H1 (cell line): ENCODE results near the gene TRAIP. TPM values are rescaled to one million over a fixed set of nuclear protein-coding genes. Genes with fewer than 3 reads are reported as not detected.

Experiments
- CTCF ChIA-PET: fragments of 300-600 bp; sonication (Branson Sonifier 250); formaldehyde crosslinking; loops from one replicate; lab custom pipeline; 2021; ENCODE audit not compliant: partially characterized antibody; lab: Charles Lee
- POLR2A ChIA-PET: fragments of 300-600 bp; sonication (Branson Sonifier 250); formaldehyde crosslinking; loops from one replicate; lab custom pipeline; 2021; ENCODE audit warnings: inconsistent platforms; ENCODE audit not compliant: partially characterized antibody; lab: Charles Lee
- DNase-seq, 2 experiments: peaks; one replicate each; pipeline versions ENCODE4 v3.0.0 to v3.0.0-alpha.2; 2010 to 2022; ENCODE audit warnings: low spot score in 2 of 2, low read depth in 1 of 2, mixed read lengths in 1 of 2
- FAIRE-seq: peaks from 2 replicates; lab custom pipeline; 2011; peaks lifted over from hg19 to GRCh38; lab: Jason Lieb, UNC
- H2AFZ ChIP-seq: 2 replicates; pipeline ENCODE4 v1.8.1; 2012; ENCODE audit warnings: low read length, inconsistent platforms
- H2AK5ac ChIP-seq: 2 replicates; pipeline ENCODE4 v1.6.1; 2013; ENCODE audit warnings: low read depth, low read length
- H2BK120ac ChIP-seq: replicated peaks from 2 replicates; pipeline ENCODE3; 2013; ENCODE audit warnings: low read depth, low read length, inconsistent platforms
- H2BK12ac ChIP-seq: 2 replicates; pipeline ENCODE4 v1.6.1; 2013; ENCODE audit warnings: low read depth, low read length
- H2BK15ac ChIP-seq: 2 replicates; pipeline ENCODE4 v1.6.1; 2013; ENCODE audit warnings: low read length
- H2BK20ac ChIP-seq: 2 replicates; pipeline ENCODE4 v1.6.1; 2013; ENCODE audit warnings: low read length
- H2BK5ac ChIP-seq: 2 replicates; pipeline ENCODE4 v1.6.1; 2013; ENCODE audit warnings: low read depth, low read length
- H3K14ac ChIP-seq: 2 replicates; pipeline ENCODE4 v1.6.1; 2013; ENCODE audit warnings: inconsistent platforms; ENCODE audit not compliant: insufficient read length
- H3K18ac ChIP-seq: 2 replicates; pipeline ENCODE4 v1.6.1; 2013; ENCODE audit warnings: low read length; ENCODE audit errors: extremely low read depth
- H3K23ac ChIP-seq: 2 replicates; pipeline ENCODE4 v1.6.1; 2013; ENCODE audit warnings: inconsistent platforms; ENCODE audit not compliant: insufficient read length
- H3K23me2 ChIP-seq: 2 replicates; pipeline ENCODE4 v1.6.1; 2013; ENCODE audit warnings: low read depth, low read length
- H3K27ac ChIP-seq: 2 replicates; pipeline ENCODE4 v1.6.1; 2011; ENCODE audit warnings: low read depth, low read length, inconsistent platforms
- H3K27me3 ChIP-seq, 4 experiments: replicated peaks in 1 of 4; 1 replicate in 1 of 4; 2 replicates in 3 of 4; pipeline versions ENCODE4 v1.6.1 to v1.8.1; 2011 to 2013; ENCODE audit warnings: low read length in 3 of 4, mild to moderate bottlenecking in 3 of 4, inconsistent platforms in 2 of 4, mixed read lengths in 2 of 4, moderate library complexity in 1 of 4; ENCODE audit not compliant: control insufficient read depth in 3 of 4, insufficient read depth in 3 of 4; ENCODE audit errors: extremely low read depth in 1 of 4
- H3K36me3 ChIP-seq, 4 experiments: 2 replicates each; pipeline versions ENCODE4 v1.6.1 to v1.8.1; 2011 to 2013; ENCODE audit warnings: mild to moderate bottlenecking in 4 of 4, low read length in 3 of 4, moderate library complexity in 2 of 4, control low read depth in 1 of 4, inconsistent platforms in 1 of 4; ENCODE audit not compliant: insufficient read depth in 4 of 4, control insufficient read depth in 2 of 4
- H3K4ac ChIP-seq: replicated peaks from 2 replicates; pipeline ENCODE3; 2013; ENCODE audit warnings: low read length, low read depth, mixed read lengths, inconsistent platforms; ENCODE audit not compliant: insufficient read length
- H3K4me1 ChIP-seq, 4 experiments: replicated peaks in 1 of 4; 1 replicate in 1 of 4; 2 replicates in 3 of 4; pipeline versions ENCODE4 v1.6.1 to v1.8.1; 2011 to 2013; ENCODE audit warnings: low read length in 3 of 4, inconsistent platforms in 2 of 4, mixed read lengths in 1 of 4; ENCODE audit not compliant: insufficient read depth in 4 of 4, control insufficient read depth in 3 of 4
- H3K4me2 ChIP-seq, 2 experiments: 2 replicates each; pipeline versions ENCODE4 v1.6.1 to v1.8.1; 2011 to 2013; ENCODE audit warnings: low read depth in 2 of 2, low read length in 2 of 2, control low read depth in 1 of 2, inconsistent platforms in 1 of 2, mild to moderate bottlenecking in 1 of 2; ENCODE audit not compliant: insufficient read depth in 1 of 2
- H3K4me3 ChIP-seq, 4 experiments: fragments of 200-600, 300-600 bp in 1 of 4; sonication (generic), shearing (Covaris generic), sonication (Bioruptor Twin) in 1 of 4; 2 replicates each; pipeline versions ENCODE4 v1.5.1 to v1.8.1; 2011 to 2016; ENCODE audit warnings: low read length in 4 of 4, low read depth in 3 of 4, control low read depth in 2 of 4, inconsistent platforms in 2 of 4, mild to moderate bottlenecking in 2 of 4, mixed read lengths in 1 of 4, moderate library complexity in 1 of 4; ENCODE audit not compliant: insufficient read depth in 2 of 4; ENCODE audit errors: extremely low read depth in 1 of 4
- H3K56ac ChIP-seq: replicated peaks from 2 replicates; pipeline ENCODE3; 2013; ENCODE audit warnings: low read depth, mild to moderate bottlenecking, mixed read lengths, low read length, inconsistent platforms; ENCODE audit not compliant: insufficient read length
- H3K79me1 ChIP-seq: 2 replicates; pipeline ENCODE4 v1.6.1; 2013; ENCODE audit warnings: low read depth, low read length, control low read depth
- H3K79me2 ChIP-seq, 2 experiments: 2 replicates each; pipeline versions ENCODE4 v1.6.1 to v1.8.1; 2012 to 2013; ENCODE audit warnings: low read length in 2 of 2, mild to moderate bottlenecking in 2 of 2, inconsistent platforms in 1 of 2; ENCODE audit not compliant: insufficient read depth in 2 of 2, control insufficient read depth in 1 of 2
- H3K9ac ChIP-seq, 4 experiments: replicated peaks in 1 of 4; 1 replicate in 1 of 4; 2 replicates in 3 of 4; pipeline versions ENCODE4 v1.6.1 to v1.8.1; 2011 to 2013; ENCODE audit warnings: low read depth in 3 of 4, low read length in 3 of 4, control low read depth in 2 of 4, mild to moderate bottlenecking in 2 of 4, moderate library complexity in 2 of 4, inconsistent platforms in 1 of 4; ENCODE audit errors: extremely low read depth in 1 of 4
- H3K9me3 ChIP-seq, 2 experiments: 2 replicates each; pipeline versions ENCODE4 v1.6.1 to v1.8.1; 2012 to 2013; ENCODE audit warnings: mild to moderate bottlenecking in 2 of 2, moderate library complexity in 2 of 2, control low read depth in 1 of 2, inconsistent platforms in 1 of 2, low read depth in 1 of 2, low read length in 1 of 2, mixed read lengths in 1 of 2; ENCODE audit not compliant: insufficient read depth in 2 of 2
- H4K20me1 ChIP-seq, 2 experiments: replicated peaks in 1 of 2; 2 replicates each; pipeline versions ENCODE3 to v1.8.1; 2011 to 2013; ENCODE audit warnings: inconsistent platforms in 2 of 2, low read length in 2 of 2, mild to moderate bottlenecking in 1 of 2; ENCODE audit not compliant: insufficient read depth in 2 of 2, control insufficient read depth in 1 of 2
- H4K5ac ChIP-seq: 2 replicates; pipeline ENCODE4 v1.6.1; 2013; ENCODE audit warnings: low read length, low read depth, mixed read lengths, inconsistent platforms; ENCODE audit not compliant: insufficient read length
- H4K8ac ChIP-seq: 2 replicates; pipeline ENCODE4 v1.8.0; 2013; ENCODE audit warnings: mild to moderate bottlenecking, moderate library complexity, low read length, inconsistent platforms; ENCODE audit not compliant: insufficient read depth; ENCODE audit errors: extremely low read depth
- H4K91ac ChIP-seq: replicated peaks from 2 replicates; pipeline ENCODE3; 2013; ENCODE audit warnings: low read length, mixed read lengths, inconsistent platforms; ENCODE audit not compliant: insufficient read length
- BACH1 ChIP-seq: IDR thresholded peaks from 2 replicates; pipeline ENCODE4 v1.6.1; 2012; ENCODE audit warnings: low read length, improper control_type of control experiment
- HDAC2 ChIP-seq, 2 experiments: fragments of 300-600 bp in 1 of 2; sonication (generic) in 1 of 2; IDR thresholded peaks; 2 replicates each; pipeline ENCODE4 v1.6.1; 2011 to 2012; ENCODE audit warnings: low read depth in 2 of 2, low read length in 2 of 2, mild to moderate bottlenecking in 2 of 2, moderate library complexity in 2 of 2, borderline replicate concordance in 1 of 2, inconsistent platforms in 1 of 2
- JUN ChIP-seq: IDR thresholded peaks from 2 replicates; pipeline ENCODE4 v1.6.1; 2011; ENCODE audit warnings: low read depth, mild to moderate bottlenecking, improper control_type of control experiment, low read length
- NRF1 ChIP-seq: IDR thresholded peaks from 2 replicates; pipeline ENCODE4 v1.6.1; 2011; ENCODE audit warnings: mild to moderate bottlenecking, low read depth, low read length, improper control_type of control experiment
- YY1 ChIP-seq: IDR thresholded peaks from 2 replicates; pipeline ENCODE4 v1.6.1; 2011; ENCODE audit warnings: low read depth, mild to moderate bottlenecking, low read length
- WGBS, 2 experiments: shearing (Covaris generic) in 1 of 2; methylation state at CpG; one replicate each; pipeline versions ENCODE4 v1.1.6 to v1.1.7; 2013 to 2015; ENCODE audit warnings: low lambda C conversion rate in 2 of 2, mixed read lengths in 2 of 2, inconsistent platforms in 1 of 2, low coverage in 1 of 2, missing lambda C conversion rate in 1 of 2; ENCODE audit not compliant: insufficient replicate concordance in 2 of 2, insufficient coverage in 1 of 2, insufficient read length in 1 of 2; ENCODE audit errors: extremely low coverage in 1 of 2, missing lambda C conversion rate in 1 of 2; 5-methylcytosine and 5-hydroxymethylcytosine counted together
- polyA plus RNA-seq, 7 experiments: library from polyadenylated mRNA; depleted of rRNA in 3 of 7; stranded (reverse) in 5 of 7; unstranded in 2 of 7; fragments of >200 nt in 5 of 7; fragments of 200-250 nt in 2 of 7; gene quantifications; 1 replicate in 5 of 7; 2 replicates in 1 of 7; 4 replicates in 1 of 7; pipeline versions ENCODE4 v1.2.1 to v1.2.3, GENCODE V29; 2011 to 2013; ENCODE audit warnings: missing spikeins in 2 of 7, mixed read lengths in 2 of 7
- total RNA-seq: library from RNA; stranded (reverse); fragmentation: NEBNext Ultra II Directional; extraction: Animal tissue kit (Norgen Biotek cat#: 25700); gene quantifications from 2 replicates; pipeline ENCODE4 v1.2.1, GENCODE V29; 2021
- TF ChIP-seq, protein P1 (sequence below), 3 experiments: IDR thresholded peaks; 1 replicate in 2 of 3; 2 replicates in 1 of 3; pipeline versions ENCODE4 v1.5.1 to v1.6.1; 2011; ENCODE audit warnings: low read length in 3 of 3, mild to moderate bottlenecking in 3 of 3, inconsistent platforms in 2 of 3, low read depth in 1 of 3, moderate library complexity in 1 of 3; ENCODE audit not compliant: insufficient read depth in 1 of 3; ENCODE audit errors: control extremely low read depth in 1 of 3

Gene TRAIP
- total and polyA plus RNA-seq, 2 of the 8 experiments (the other 6 are each of a cell fraction or from before 2014, with no cell fraction given), result 27.7 to 28.1 TPM

GRCh38 chr3:49867400-49867799 lies 11.0 kb upstream of the TRAIP start:
- no peak overlapping the region for H3K18ac ChIP-seq
- H3K4me3 ChIP-seq, result peak overlapping the region in 1 of 4 experiments; percentile 32; a peak in 3 of 8 replicates
- no peak overlapping the region for H4K91ac ChIP-seq
- no peak overlapping the region for H4K5ac ChIP-seq
- WGBS, 2 experiments, result 92% methylated on average over 1 of the region's 1 CpG; no CpG with 5 or more reads in 1 of the 2 experiments
- H3K36me3 ChIP-seq, result no peaks in the 10 kb centered on the region
- H3K4me2 ChIP-seq, result peak overlapping the region; percentile 94
- no peak overlapping the region; the same call in 1 of the 2 replicates for H2BK5ac ChIP-seq
- no peak overlapping the region for H2BK20ac ChIP-seq
- no peak overlapping the region for H2BK120ac ChIP-seq
- no peak overlapping the region for H3K27ac ChIP-seq
- no peak overlapping the region for H2AK5ac ChIP-seq
- no peak for FAIRE-seq
- H2BK15ac ChIP-seq, result no peak overlapping the region
- no peak for TF ChIP-seq HDAC2 (IDR thresholded peaks at IDR 0.05; ENCODE audit: borderline replicate concordance in 1 of 2, low read depth in 2 of 2, low read length in 2 of 2)
- no peak for TF ChIP-seq NRF1
- TF ChIP-seq BACH1, result no peak
- TF ChIP-seq JUN, result no peak
- TF ChIP-seq YY1, result no peak
- TF ChIP-seq, protein P1, sequence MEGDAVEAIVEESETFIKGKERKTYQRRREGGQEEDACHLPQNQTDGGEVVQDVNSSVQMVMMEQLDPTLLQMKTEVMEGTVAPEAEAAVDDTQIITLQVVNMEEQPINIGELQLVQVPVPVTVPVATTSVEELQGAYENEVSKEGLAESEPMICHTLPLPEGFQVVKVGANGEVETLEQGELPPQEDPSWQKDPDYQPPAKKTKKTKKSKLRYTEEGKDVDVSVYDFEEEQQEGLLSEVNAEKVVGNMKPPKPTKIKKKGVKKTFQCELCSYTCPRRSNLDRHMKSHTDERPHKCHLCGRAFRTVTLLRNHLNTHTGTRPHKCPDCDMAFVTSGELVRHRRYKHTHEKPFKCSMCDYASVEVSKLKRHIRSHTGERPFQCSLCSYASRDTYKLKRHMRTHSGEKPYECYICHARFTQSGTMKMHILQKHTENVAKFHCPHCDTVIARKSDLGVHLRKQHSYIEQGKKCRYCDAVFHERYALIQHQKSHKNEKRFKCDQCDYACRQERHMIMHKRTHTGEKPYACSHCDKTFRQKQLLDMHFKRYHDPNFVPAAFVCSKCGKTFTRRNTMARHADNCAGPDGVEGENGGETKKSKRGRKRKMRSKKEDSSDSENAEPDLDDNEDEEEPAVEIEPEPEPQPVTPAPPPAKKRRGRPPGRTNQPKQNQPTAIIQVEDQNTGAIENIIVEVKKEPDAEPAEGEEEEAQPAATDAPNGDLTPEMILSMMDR (IDR thresholded peaks at IDR 0.05; ENCODE audit: control extremely low read depth in 1 of 3, insufficient read depth in 1 of 3, low read depth in 1 of 3, low read length in 3 of 3), result no peak
- TF ChIP-seq, all 59 proteins: peak for 0
- Histone ChIP-seq H3K4ac (no peak overlapping the region), H4K8ac (no peak overlapping the region; the same call in 1 of the 2 replicates), H2AFZ (no peak overlapping the region), H3K9ac (no peak overlapping the region), H3K9me3 (no peaks in the 10 kb centered on the region), H3K23me2 (peaks cover 13% of the 10 kb centered on the region; the same call in 1 of the 2 replicates), H4K20me1 (peaks cover 14 to 22% of the 10 kb centered on the region in 2 experiments), H3K23ac (no peak overlapping the region), H3K79me2 (peaks cover 3 to 57% of the 10 kb centered on the region in 2 experiments; a peak in 3 of 4 replicates), H3K27me3 (peaks cover 0 to 5% (median 3%) of the 10 kb centered on the region in 4 experiments; a peak in 2 of 7 replicates), H3K14ac (no peak overlapping the region), H2BK12ac (no peak overlapping the region), H3K79me1 (peaks cover 22% of the 10 kb centered on the region), H3K4me1 (peaks cover 11 to 47% (median 32%) of the 10 kb centered on the region in 4 experiments), H3K56ac (no peak overlapping the region)
- CTCF ChIA-PET, result interaction anchor here (1.0 to 11.7 kb wide), 7 partner anchors 14 to 65 kb away, joined by 3 to 89 read pairs (median 17); partner anchors contain the start of gene MON1A
- DNase-seq, result peak in 1 of 2 experiments; percentile 39
- POLR2A ChIA-PET, result interaction anchor here (0.6 to 14.0 kb wide), 7 partner anchors 11 to 152 kb away, joined by 3 to 149 read pairs (median 7); partner anchors contain the start of genes MST1R and TRAIP
